NT2/D1 (cell line): ENCODE data around the gene FAM240A.

Experiments used
- SUZ12 ChIP-seq: IDR thresholded peaks from 2 replicates; pipeline ENCODE4 v1.6.1; 2011; ENCODE audit not compliant: insufficient read length, insufficient read depth; ENCODE audit errors: extremely low read depth
- YY1 ChIP-seq: IDR thresholded peaks from 2 replicates; pipeline ENCODE4 v1.6.1; 2011; ENCODE audit not compliant: insufficient read length, insufficient read depth
- ZNF274 ChIP-seq: IDR thresholded peaks from 2 replicates; pipeline ENCODE4 v1.6.1; 2011; ENCODE audit warnings: mild to moderate bottlenecking, low read depth, low read length

DNA sequence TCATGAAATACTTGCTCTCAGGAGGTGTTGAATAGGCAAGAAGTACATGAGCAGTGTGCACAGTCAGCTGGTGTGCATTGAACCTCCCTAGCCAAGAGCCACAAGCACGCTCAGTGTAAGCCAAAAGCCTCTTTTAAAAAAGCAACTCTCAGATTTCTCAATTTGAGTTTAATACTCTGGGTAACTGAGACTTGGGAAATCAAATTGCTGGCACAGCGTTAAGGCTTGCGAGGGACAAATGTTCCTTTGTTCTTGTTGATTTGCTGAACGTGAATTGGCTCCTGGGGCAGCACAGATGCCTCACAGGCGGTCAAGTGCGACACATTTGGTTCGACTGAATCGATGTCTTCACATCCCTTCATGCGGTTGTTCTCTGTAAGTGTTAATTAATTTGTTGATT, at the start of gene FAM240A:
- TF ChIP-seq ZNF274, result no peak
- TF ChIP-seq YY1, result no peak
- no peak for TF ChIP-seq SUZ12
